IPS DF 4.7 (cell line): Measurements from ENCODE around the gene PPFIA2.
"Not testable (repeated sequence)": the region's sequence is repeated elsewhere in the genome, so short reads cannot be mapped to it uniquely, and the experiment has no call there.

ENCODE experiments used
- DNase-seq: peaks from one replicate; pipeline ENCODE4 v3.0.0-alpha.2; 2013; ENCODE audit warnings: low spot score; ENCODE audit errors: extremely low read depth

The PPFIA2 gene

GRCh38 chr12:81670759-81671158 is 88.4 kb downstream of the PPFIA2 start:
- no peak for DNase-seq

- no peak for DNase-seq
Measured at GRCh38 chr12:81668475-81668874, 90.7 kb downstream of the PPFIA2 start.

GRCh38 chr12:81659310-81659709 is 99.8 kb downstream of the PPFIA2 start:
- not testable (repeated sequence) for DNase-seq

GRCh38 chr12:81644503-81644902 is 114.6 kb downstream of the PPFIA2 start:
- no peak for DNase-seq

GRCh38 chr12:81639196-81639595 is 120.0 kb downstream of the PPFIA2 start:
- no peak for DNase-seq

- DNase-seq, result no peak
Measured at GRCh38 chr12:81633127-81633526, 126.0 kb downstream of the PPFIA2 start.

GRCh38 chr12:81627336-81628189 is 131.6 kb downstream of the PPFIA2 start:
- no peak for DNase-seq

GRCh38 chr12:81626406-81626805 is 132.7 kb downstream of the PPFIA2 start:
- no peak for DNase-seq

GRCh38 chr12:81617915-81618314 is 141.2 kb downstream of the PPFIA2 start:
- no peak for DNase-seq

- no peak for DNase-seq
Measured at GRCh38 chr12:81615026-81615588, 144.0 kb downstream of the PPFIA2 start.

- DNase-seq, result no peak
Measured at GRCh38 chr12:81610955-81611889, 147.9 kb downstream of the PPFIA2 start.

GRCh38 chr12:81597928-81598604 is 161.1 kb downstream of the PPFIA2 start:
- DNase-seq, result no peak

- no peak for DNase-seq
Measured at GRCh38 chr12:81596558-81596957, 162.6 kb downstream of the PPFIA2 start.

GRCh38 chr12:81591256-81591655 is 167.9 kb downstream of the PPFIA2 start:
- DNase-seq, result no peak

- DNase-seq, result not testable (repeated sequence)
Measured at GRCh38 chr12:81590703-81591102, 168.4 kb downstream of the PPFIA2 start.

- no peak for DNase-seq
Measured at GRCh38 chr12:81588235-81589008, 170.7 kb downstream of the PPFIA2 start.

- no peak for DNase-seq
Measured at GRCh38 chr12:81585787-81586186, 173.4 kb downstream of the PPFIA2 start.

- DNase-seq, result no peak
Measured at GRCh38 chr12:81573228-81573627, 185.9 kb downstream of the PPFIA2 start.

GRCh38 chr12:81572411-81572810 is 186.7 kb downstream of the PPFIA2 start:
- DNase-seq, result no peak

- DNase-seq, result no peak
Measured at GRCh38 chr12:81570234-81570633, 188.9 kb downstream of the PPFIA2 start.
